ENCODE data around the gene OR52E6. TPM values are rescaled to one million over a fixed set of nuclear protein-coding genes. Genes with fewer than 3 reads are reported as not detected.

Gene OR52E6
- total RNA-seq, 1 experiment from 2014 or later = not detected

Other genes with a start within 250 kb of the OR52E6 start
- 25.4 to 30.2 TPM (median 30.0 TPM) in 3 replicates for gene TRIM6, start 245.3 kb downstream of the OR52E6 start, total RNA-seq (2021)
- gene TRIM34, start 216.9 kb downstream of the OR52E6 start, total RNA-seq (2021) = 0.66 to 1.6 TPM (median 0.71 TPM) in 3 replicates
- gene TRIM5, start 156.8 kb downstream of the OR52E6 start, total RNA-seq (2021) = 31.8 to 35.3 TPM (median 32.8 TPM) in 3 replicates
- 69.1 to 78.9 TPM (median 75.9 TPM) in 3 replicates for gene TRIM22, start 152.1 kb downstream of the OR52E6 start, total RNA-seq (2021)
- 0.09 to 0.17 TPM (median 0.11 TPM) in 3 replicates for gene OR56B1, start 105.4 kb downstream of the OR52E6 start, total RNA-seq (2021)
- gene OR52N4, start 87.7 kb downstream of the OR52E6 start, total RNA-seq (2021) = 0.23 to 0.52 TPM (median 0.44 TPM) in 3 replicates
- 0.07 TPM in 1 of 3 replicates, not detected in the others for gene OR52N5, start 58.5 kb downstream of the OR52E6 start, total RNA-seq (2021)
- gene OR52N1, start 50.6 kb downstream of the OR52E6 start, total RNA-seq (2021) = 0.07 TPM in 1 of 3 replicates, not detected in the others
- gene OR52N2, start 33.0 kb downstream of the OR52E6 start, total RNA-seq (2021) = 0.25 to 0.34 TPM in 2 of 3 replicates, not detected in the other
- not detected in 3 replicates for gene OR52E8, start 15.8 kb upstream of the OR52E6 start, total RNA-seq (2021)
- gene OR52E4, start 38.7 kb upstream of the OR52E6 start, total RNA-seq (2021) = not detected in 3 replicates
- not detected in 3 replicates for gene OR52E5, start 51.3 kb upstream of the OR52E6 start, total RNA-seq (2021)
- not detected in 3 replicates for gene OR56A3, start 100.4 kb upstream of the OR52E6 start, total RNA-seq (2021)
- gene OR56A5, start 126.6 kb upstream of the OR52E6 start, total RNA-seq (2021) = 0.27 TPM in 1 of 3 replicates, not detected in the others
- gene OR52L1, start 145.1 kb upstream of the OR52E6 start, total RNA-seq (2021) = 0.15 to 0.44 TPM in 2 of 3 replicates, not detected in the other
- gene OR56A4, start 165.0 kb upstream of the OR52E6 start, total RNA-seq (2021) = 0.20 to 0.46 TPM (median 0.25 TPM) in 3 replicates
- 0.14 to 0.35 TPM (median 0.14 TPM) in 3 replicates for gene OR56A1, start 188.9 kb upstream of the OR52E6 start, total RNA-seq (2021)

All from WTC11 (cell line).